Measurements from ENCODE around the gene HS1BP3. TPM values are rescaled to one million over a fixed set of nuclear protein-coding genes. Genes with fewer than 3 reads are reported as not detected.

HS1BP3 gene
- total and polyA plus RNA-seq, 2 of the 13 experiments (the other 11 are each of a cell fraction or from before 2014, with no cell fraction given): 15.2 to 22.0 TPM

DNA sequence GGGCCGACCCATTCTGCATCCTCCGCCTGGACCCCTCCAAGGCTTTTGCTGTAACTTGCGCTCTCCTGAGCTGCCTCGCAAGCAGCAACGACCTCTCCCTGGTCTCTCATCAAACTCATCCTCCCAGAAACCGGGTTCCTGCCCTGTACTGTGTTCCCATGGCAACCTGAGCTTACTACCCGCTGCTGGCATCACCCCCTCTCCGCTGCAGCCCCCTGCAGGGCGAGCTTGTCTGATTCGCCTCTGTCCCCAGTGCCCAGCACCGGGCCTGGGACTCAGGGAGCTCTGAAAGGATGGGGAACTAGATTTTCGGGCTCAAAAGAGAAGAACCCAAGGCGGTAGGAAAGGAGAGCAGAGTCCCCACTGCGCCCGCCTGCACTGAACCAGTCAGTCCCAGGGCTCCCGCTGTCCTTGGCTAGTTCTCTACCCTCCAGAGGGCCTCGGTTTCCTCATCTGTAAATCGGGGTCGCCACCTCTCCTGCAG, 463 bp downstream of the HS1BP3 start (continued):
- TF ChIP-seq, protein P1, sequence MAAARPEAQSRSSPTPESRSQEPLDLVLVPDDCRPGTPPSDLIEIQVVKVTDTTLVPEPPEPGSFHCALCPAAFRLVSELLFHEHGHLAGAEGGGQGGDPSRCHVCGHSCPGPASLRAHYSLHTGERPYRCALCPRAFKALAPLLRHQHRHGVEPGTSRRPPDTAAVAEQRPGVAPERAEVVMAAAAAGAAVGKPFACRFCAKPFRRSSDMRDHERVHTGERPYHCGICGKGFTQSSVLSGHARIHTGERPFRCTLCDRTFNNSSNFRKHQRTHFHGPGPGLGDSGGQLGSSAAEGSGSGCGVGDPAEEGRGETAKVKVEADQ (CRISPR knock-in tag; IDR thresholded peaks at IDR 0.05; ENCODE audit: borderline replicate concordance): no peak
- TF ChIP-seq, protein P2, sequence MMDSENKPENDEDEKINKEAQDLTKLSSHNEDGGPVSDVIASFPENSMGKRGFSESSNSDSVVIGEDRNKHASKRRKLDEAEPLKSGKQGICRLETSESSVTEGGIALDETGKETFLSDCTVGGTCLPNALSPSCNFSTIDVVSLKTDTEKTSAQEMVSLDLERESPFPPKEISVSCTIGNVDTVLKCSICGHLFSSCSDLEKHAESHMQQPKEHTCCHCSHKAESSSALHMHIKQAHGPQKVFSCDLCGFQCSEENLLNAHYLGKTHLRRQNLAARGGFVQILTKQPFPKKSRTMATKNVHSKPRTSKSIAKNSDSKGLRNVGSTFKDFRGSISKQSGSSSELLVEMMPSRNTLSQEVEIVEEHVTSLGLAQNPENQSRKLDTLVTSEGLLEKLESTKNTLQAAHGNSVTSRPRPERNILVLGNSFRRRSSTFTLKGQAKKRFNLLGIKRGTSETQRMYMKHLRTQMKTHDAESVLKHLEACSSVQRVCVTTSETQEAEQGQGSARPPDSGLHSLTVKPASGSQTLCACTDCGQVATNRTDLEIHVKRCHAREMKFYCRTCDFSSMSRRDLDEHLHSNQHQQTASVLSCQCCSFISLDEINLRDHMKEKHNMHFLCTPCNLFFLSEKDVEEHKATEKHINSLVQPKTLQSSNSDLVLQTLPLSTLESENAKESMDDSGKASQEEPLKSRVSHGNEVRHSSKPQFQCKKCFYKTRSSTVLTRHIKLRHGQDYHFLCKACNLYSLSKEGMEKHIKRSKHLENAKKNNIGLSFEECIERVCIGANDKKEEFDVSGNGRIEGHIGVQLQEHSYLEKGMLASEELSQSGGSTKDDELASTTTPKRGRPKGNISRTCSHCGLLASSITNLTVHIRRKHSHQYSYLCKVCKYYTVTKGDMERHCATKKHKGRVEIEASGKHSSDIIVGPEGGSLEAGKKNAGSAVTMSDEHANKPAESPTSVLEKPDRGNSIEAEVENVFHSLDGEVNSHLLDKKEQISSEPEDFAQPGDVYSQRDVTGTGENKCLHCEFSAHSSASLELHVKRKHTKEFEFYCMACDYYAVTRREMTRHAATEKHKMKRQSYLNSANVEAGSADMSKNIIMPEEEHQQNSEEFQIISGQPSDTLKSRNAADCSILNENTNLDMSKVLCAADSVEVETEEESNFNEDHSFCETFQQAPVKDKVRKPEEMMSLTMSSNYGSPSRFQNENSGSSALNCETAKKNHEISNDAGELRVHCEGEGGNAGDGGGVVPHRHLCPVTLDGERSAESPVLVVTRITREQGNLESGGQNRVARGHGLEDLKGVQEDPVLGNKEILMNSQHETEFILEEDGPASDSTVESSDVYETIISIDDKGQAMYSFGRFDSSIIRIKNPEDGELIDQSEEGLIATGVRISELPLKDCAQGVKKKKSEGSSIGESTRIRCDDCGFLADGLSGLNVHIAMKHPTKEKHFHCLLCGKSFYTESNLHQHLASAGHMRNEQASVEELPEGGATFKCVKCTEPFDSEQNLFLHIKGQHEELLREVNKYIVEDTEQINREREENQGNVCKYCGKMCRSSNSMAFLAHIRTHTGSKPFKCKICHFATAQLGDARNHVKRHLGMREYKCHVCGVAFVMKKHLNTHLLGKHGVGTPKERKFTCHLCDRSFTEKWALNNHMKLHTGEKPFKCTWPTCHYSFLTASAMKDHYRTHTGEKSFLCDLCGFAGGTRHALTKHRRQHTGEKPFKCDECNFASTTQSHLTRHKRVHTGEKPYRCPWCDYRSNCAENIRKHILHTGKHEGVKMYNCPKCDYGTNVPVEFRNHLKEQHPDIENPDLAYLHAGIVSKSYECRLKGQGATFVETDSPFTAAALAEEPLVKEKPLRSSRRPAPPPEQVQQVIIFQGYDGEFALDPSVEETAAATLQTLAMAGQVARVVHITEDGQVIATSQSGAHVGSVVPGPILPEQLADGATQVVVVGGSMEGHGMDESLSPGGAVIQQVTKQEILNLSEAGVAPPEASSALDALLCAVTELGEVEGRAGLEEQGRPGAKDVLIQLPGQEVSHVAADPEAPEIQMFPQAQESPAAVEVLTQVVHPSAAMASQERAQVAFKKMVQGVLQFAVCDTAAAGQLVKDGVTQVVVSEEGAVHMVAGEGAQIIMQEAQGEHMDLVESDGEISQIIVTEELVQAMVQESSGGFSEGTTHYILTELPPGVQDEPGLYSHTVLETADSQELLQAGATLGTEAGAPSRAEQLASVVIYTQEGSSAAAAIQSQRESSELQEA (CRISPR knock-in tag; IDR thresholded peaks at IDR 0.05; ENCODE audit: not compliant biosample characterization): no peak
- 0 out of 2 replicates have a peak, but pooled peaks have one; percentile 30 for TF ChIP-seq RCOR2 (CRISPR knock-in tag; IDR thresholded peaks at IDR 0.05)
- TF ChIP-seq ZNF549 (CRISPR knock-in tag; IDR thresholded peaks at IDR 0.05): no peak
- TF ChIP-seq, protein P3, sequence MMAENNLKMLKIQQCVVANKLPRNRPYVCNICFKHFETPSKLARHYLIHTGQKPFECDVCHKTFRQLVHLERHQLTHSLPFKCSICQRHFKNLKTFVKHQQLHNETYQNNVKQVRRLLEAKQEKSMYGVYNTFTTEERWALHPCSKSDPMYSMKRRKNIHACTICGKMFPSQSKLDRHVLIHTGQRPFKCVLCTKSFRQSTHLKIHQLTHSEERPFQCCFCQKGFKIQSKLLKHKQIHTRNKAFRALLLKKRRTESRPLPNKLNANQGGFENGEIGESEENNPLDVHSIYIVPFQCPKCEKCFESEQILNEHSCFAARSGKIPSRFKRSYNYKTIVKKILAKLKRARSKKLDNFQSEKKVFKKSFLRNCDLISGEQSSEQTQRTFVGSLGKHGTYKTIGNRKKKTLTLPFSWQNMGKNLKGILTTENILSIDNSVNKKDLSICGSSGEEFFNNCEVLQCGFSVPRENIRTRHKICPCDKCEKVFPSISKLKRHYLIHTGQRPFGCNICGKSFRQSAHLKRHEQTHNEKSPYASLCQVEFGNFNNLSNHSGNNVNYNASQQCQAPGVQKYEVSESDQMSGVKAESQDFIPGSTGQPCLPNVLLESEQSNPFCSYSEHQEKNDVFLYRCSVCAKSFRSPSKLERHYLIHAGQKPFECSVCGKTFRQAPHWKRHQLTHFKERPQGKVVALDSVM (CRISPR knock-in tag; IDR thresholded peaks at IDR 0.05): no peak
- TF ChIP-seq, protein P4, sequence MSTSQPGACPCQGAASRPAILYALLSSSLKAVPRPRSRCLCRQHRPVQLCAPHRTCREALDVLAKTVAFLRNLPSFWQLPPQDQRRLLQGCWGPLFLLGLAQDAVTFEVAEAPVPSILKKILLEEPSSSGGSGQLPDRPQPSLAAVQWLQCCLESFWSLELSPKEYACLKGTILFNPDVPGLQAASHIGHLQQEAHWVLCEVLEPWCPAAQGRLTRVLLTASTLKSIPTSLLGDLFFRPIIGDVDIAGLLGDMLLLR (CRISPR knock-in tag; IDR thresholded peaks at IDR 0.05): no peak
- 0 out of 2 replicates have a peak, but pooled peaks have one; percentile 45 for TF ChIP-seq ZNF205 (CRISPR knock-in tag; IDR thresholded peaks at IDR 0.05)
- TF ChIP-seq ZBTB7B (CRISPR knock-in tag; IDR thresholded peaks at IDR 0.05): peak; percentile 40; the same call in 1 of the 2 replicates
- TF ChIP-seq ZNF564 (CRISPR knock-in tag; IDR thresholded peaks at IDR 0.05): no peak
- peak; percentile 20; the same call in 1 of the 2 replicates for TF ChIP-seq PITX1 (CRISPR knock-in tag; IDR thresholded peaks at IDR 0.05)
- TF ChIP-seq, protein P5, sequence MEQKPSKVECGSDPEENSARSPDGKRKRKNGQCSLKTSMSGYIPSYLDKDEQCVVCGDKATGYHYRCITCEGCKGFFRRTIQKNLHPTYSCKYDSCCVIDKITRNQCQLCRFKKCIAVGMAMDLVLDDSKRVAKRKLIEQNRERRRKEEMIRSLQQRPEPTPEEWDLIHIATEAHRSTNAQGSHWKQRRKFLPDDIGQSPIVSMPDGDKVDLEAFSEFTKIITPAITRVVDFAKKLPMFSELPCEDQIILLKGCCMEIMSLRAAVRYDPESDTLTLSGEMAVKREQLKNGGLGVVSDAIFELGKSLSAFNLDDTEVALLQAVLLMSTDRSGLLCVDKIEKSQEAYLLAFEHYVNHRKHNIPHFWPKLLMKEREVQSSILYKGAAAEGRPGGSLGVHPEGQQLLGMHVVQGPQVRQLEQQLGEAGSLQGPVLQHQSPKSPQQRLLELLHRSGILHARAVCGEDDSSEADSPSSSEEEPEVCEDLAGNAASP (CRISPR knock-in tag; IDR thresholded peaks at IDR 0.05; ENCODE audit: borderline replicate concordance): no peak
- peak; percentile 72; the same call in 1 of the 2 replicates for TF ChIP-seq ZNF260 (CRISPR knock-in tag; IDR thresholded peaks at IDR 0.05; ENCODE audit: borderline replicate concordance, low read depth)
- no peak for TF ChIP-seq ZNF746 (CRISPR knock-in tag; IDR thresholded peaks at IDR 0.05)
- no peak for TF ChIP-seq ZNF652 (CRISPR knock-in tag; IDR thresholded peaks at IDR 0.05; ENCODE audit: borderline replicate concordance, low read depth)

Measured in HepG2 (cell line).